ENCODE data around the gene EXOSC9. TPM values are rescaled to one million over a fixed set of nuclear protein-coding genes. Genes with fewer than 3 reads are reported as not detected.

EXOSC9 gene
- polyA plus RNA-seq, 2 of the 4 experiments (the other 2 are of a cell fraction) = 33.6 to 43.1 TPM

DNA sequence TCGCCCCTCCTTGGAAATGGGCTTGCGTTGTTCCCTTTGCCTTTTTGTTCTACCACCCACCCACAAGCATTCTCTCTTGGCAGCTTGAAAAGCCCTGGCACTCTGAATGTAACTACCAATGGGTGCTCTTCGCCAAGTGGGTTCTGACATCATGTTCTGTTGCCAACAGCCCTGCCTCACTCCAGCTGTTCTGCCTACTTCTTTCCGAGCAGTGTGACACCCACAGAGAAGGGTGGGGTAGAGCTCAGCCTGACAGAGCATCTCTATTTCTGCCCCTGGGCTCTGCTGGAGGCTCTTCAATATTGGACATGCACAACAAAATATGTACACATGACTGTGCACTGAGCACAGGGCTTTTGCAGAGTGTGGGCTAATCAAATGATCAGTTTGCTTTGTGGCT lies 15.6 kb upstream of the EXOSC9 start:
- Histone ChIP-seq H3K4me3 (no peak overlapping the region), H3K9me3 (no peaks in the 10 kb centered on the region), H3K4me1 (peaks cover 29% of the 10 kb centered on the region), H3K27ac (peak overlapping the region; percentile 67 to 76), H3K4me2 (peak overlapping the region; percentile 50)
- ATAC-seq = peak; percentile 55 to 58; a peak in 4 of 6 replicates
- CTCF ChIA-PET = no interaction called here
- no peak for DNase-seq (ENCODE audit: low read depth in 1 of 2, low spot score in 1 of 2)
- FAIRE-seq = no peak
- POLR2A ChIA-PET = no interaction called here
- no peak for TF ChIP-seq POLR2A (IDR thresholded peaks at IDR 0.05; ENCODE audit: low read length)
- TF ChIP-seq TP53 (CRISPR knock-in tag; IDR thresholded peaks at IDR 0.05) = no peak
- TF ChIP-seq NPAS2 (CRISPR knock-in tag; IDR thresholded peaks at IDR 0.05; ENCODE audit: borderline replicate concordance) = no peak
- no peak for TF ChIP-seq SREBF2 (IDR thresholded peaks at IDR 0.05)
- no peak for TF ChIP-seq PHF8 (IDR thresholded peaks at IDR 0.05; ENCODE audit: borderline replicate concordance, low read depth)
- WGBS (ENCODE audit: missing lambda C conversion rate) = 91% methylated on average over 3 of the region's 4 CpGs

- POLR2A ChIA-PET = interaction anchor here (1.4 kb wide), 1 partner anchor 89 kb away, joined by 3 read pairs; the partner anchor contains the start of gene ANXA5
- H3K4me2 ChIP-seq = no peak overlapping the region
- peak overlapping the region; percentile 67 to 76 for H3K27ac ChIP-seq
- no peaks in the 10 kb centered on the region for H3K9me3 ChIP-seq
- TF ChIP-seq, protein P1, sequence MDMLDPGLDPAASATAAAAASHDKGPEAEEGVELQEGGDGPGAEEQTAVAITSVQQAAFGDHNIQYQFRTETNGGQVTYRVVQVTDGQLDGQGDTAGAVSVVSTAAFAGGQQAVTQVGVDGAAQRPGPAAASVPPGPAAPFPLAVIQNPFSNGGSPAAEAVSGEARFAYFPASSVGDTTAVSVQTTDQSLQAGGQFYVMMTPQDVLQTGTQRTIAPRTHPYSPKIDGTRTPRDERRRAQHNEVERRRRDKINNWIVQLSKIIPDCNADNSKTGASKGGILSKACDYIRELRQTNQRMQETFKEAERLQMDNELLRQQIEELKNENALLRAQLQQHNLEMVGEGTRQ (IDR thresholded peaks at IDR 0.05) = no peak
- TF ChIP-seq KDM1A (IDR thresholded peaks at IDR 0.05; ENCODE audit: low read depth) (no peak), RFX5 (IDR thresholded peaks at IDR 0.05) (no peak), SREBF2 (IDR thresholded peaks at IDR 0.05) (no peak), POLR2A (IDR thresholded peaks at IDR 0.05; ENCODE audit: low read length) (no peak), ESRRA (IDR thresholded peaks at IDR 0.05; ENCODE audit: borderline replicate concordance, low read length) (no peak), HOXA7 (CRISPR knock-in tag; IDR thresholded peaks at IDR 0.05) (no peak), HOXB5 (CRISPR knock-in tag; IDR thresholded peaks at IDR 0.05) (no peak), KDM5A (IDR thresholded peaks at IDR 0.05) (no peak), ZNF302 (CRISPR knock-in tag; IDR thresholded peaks at IDR 0.05) (no peak), NPAS2 (CRISPR knock-in tag; IDR thresholded peaks at IDR 0.05; ENCODE audit: borderline replicate concordance) (no peak), TP53 (CRISPR knock-in tag; IDR thresholded peaks at IDR 0.05) (no peak)
- TF ChIP-seq, protein P2, sequence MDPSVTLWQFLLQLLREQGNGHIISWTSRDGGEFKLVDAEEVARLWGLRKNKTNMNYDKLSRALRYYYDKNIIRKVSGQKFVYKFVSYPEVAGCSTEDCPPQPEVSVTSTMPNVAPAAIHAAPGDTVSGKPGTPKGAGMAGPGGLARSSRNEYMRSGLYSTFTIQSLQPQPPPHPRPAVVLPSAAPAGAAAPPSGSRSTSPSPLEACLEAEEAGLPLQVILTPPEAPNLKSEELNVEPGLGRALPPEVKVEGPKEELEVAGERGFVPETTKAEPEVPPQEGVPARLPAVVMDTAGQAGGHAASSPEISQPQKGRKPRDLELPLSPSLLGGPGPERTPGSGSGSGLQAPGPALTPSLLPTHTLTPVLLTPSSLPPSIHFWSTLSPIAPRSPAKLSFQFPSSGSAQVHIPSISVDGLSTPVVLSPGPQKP (IDR thresholded peaks at IDR 0.05; ENCODE audit: low read depth, low read length) = no peak
- FAIRE-seq = no peak
- no peak for DNase-seq (ENCODE audit: low read depth in 1 of 2, low spot score in 1 of 2)
- CTCF ChIA-PET = no interaction called here
- peaks cover 32% of the 10 kb centered on the region for H3K4me1 ChIP-seq
- 63% methylated on average over 2 of the region's 2 CpGs for WGBS (ENCODE audit: missing lambda C conversion rate)
- no peak for ATAC-seq
- no peak overlapping the region for H3K4me3 ChIP-seq
These were observed 14.9 kb upstream of the EXOSC9 start for GRCh38 chr4:121786221-121786620.

DNA sequence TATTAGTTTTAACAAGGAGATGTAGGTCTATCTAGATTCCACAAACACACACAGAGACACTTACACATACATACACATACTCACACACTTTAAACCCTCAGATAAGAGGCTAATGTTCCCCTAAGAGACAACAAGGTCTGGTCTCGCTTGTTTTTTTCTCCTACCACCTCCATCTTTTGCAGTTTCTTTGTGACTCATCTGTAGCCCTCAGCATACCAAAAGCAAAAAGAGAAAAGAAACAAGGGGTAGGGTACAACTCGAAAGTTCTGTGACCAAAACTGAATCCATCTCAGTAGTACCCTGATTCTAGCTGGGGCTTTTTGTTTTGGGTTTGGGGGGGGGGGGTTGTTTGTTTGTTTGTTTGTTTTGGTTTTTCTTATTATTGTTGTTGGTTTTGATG lies 12.2 kb upstream of the EXOSC9 start:
- H3K4me1 ChIP-seq = peaks cover 32% of the 10 kb centered on the region
- 82% methylated on average over 2 of the region's 2 CpGs for WGBS (ENCODE audit: missing lambda C conversion rate)
- FAIRE-seq (no peak), ATAC-seq (no peak), DNase-seq (ENCODE audit: low read depth in 1 of 2, low spot score in 1 of 2) (no peak)
- H3K9me3 ChIP-seq = no peaks in the 10 kb centered on the region
- POLR2A ChIA-PET = interaction anchor here (1.4 kb wide), 1 partner anchor 11 kb away, joined by 3 read pairs; no protein-coding TSS in a partner anchor
- H3K4me3 ChIP-seq = no peak overlapping the region
- H3K27ac ChIP-seq = peak overlapping the region in 1 of 2 experiments; percentile 51; a peak in 2 of 6 replicates
- TF ChIP-seq, protein P1 (IDR thresholded peaks at IDR 0.05) = no peak
- no peak for TF ChIP-seq MYC (IDR thresholded peaks at IDR 0.05; ENCODE audit: borderline replicate concordance, low read length)
- TF ChIP-seq ESRRA (IDR thresholded peaks at IDR 0.05; ENCODE audit: borderline replicate concordance, low read length) = no peak
- TF ChIP-seq FOXS1 (CRISPR knock-in tag; IDR thresholded peaks at IDR 0.05) = no peak
- TF ChIP-seq SREBF2 (IDR thresholded peaks at IDR 0.05) = no peak
- TF ChIP-seq EHMT2 (IDR thresholded peaks at IDR 0.05; ENCODE audit: low read depth) = no peak
- TF ChIP-seq, protein P2 (IDR thresholded peaks at IDR 0.05; ENCODE audit: low read depth, low read length) = no peak
- TF ChIP-seq KDM5A (IDR thresholded peaks at IDR 0.05) = no peak
- TF ChIP-seq POLR2AphosphoS2 (conservative IDR thresholded peaks at IDR 0.05; ENCODE audit: low read length) = no peak
- TF ChIP-seq, protein P3, sequence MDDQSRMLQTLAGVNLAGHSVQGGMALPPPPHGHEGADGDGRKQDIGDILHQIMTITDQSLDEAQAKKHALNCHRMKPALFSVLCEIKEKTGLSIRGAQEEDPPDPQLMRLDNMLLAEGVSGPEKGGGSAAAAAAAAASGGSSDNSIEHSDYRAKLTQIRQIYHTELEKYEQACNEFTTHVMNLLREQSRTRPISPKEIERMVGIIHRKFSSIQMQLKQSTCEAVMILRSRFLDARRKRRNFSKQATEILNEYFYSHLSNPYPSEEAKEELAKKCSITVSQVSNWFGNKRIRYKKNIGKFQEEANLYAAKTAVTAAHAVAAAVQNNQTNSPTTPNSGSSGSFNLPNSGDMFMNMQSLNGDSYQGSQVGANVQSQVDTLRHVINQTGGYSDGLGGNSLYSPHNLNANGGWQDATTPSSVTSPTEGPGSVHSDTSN (IDR thresholded peaks at IDR 0.05) = no peak
- TF ChIP-seq HDAC2 (IDR thresholded peaks at IDR 0.05) = no peak
- TF ChIP-seq HES2 (IDR thresholded peaks at IDR 0.05) = no peak
- no peak for TF ChIP-seq SMC3 (IDR thresholded peaks at IDR 0.05)
- TF ChIP-seq, protein P4, sequence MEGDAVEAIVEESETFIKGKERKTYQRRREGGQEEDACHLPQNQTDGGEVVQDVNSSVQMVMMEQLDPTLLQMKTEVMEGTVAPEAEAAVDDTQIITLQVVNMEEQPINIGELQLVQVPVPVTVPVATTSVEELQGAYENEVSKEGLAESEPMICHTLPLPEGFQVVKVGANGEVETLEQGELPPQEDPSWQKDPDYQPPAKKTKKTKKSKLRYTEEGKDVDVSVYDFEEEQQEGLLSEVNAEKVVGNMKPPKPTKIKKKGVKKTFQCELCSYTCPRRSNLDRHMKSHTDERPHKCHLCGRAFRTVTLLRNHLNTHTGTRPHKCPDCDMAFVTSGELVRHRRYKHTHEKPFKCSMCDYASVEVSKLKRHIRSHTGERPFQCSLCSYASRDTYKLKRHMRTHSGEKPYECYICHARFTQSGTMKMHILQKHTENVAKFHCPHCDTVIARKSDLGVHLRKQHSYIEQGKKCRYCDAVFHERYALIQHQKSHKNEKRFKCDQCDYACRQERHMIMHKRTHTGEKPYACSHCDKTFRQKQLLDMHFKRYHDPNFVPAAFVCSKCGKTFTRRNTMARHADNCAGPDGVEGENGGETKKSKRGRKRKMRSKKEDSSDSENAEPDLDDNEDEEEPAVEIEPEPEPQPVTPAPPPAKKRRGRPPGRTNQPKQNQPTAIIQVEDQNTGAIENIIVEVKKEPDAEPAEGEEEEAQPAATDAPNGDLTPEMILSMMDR (IDR thresholded peaks at IDR 0.05) = no peak
- no peak for TF ChIP-seq RARB (CRISPR knock-in tag; IDR thresholded peaks at IDR 0.05)
- no peak for TF ChIP-seq CEBPB (IDR thresholded peaks at IDR 0.05)
- no peak overlapping the region for H3K4me2 ChIP-seq
- CTCF ChIA-PET = no interaction called here

Measured in A549 (cell line).